Right lobe of liver (tissue), 6 donors: ENCODE data around the gene MACO1. TPM values are rescaled to one million over a fixed set of nuclear protein-coding genes. Genes with fewer than 3 reads are reported as not detected.

ENCODE experiments used
- ATAC-seq, 4 donors: fragments of 200-7000 bp; cut with Tn5 transposase; one replicate each; pipeline ENCODE4 v1.9.1; 2020; ENCODE audit warnings: mild to moderate bottlenecking in 4 of 4, moderate library complexity in 4 of 4
- DNase-seq, 3 donors: peaks; one replicate each; pipeline ENCODE4 v3.0.0-alpha.2; 2020
- H3K27ac ChIP-seq, 3 donors: fragments of 200-600 bp; one replicate each; pipeline ENCODE4 v1.8.0; 2022
- H3K27me3 ChIP-seq, 2 donors: fragments of 200-600 bp; one replicate each; pipeline ENCODE4 v1.8.0; 2022
- H3K36me3 ChIP-seq, 4 donors: fragments of 200-600 bp; sonication (generic) in 1 of 4; one replicate each; pipeline versions ENCODE4 v1.5.1 to v1.8.0; 2017 to 2022; ENCODE audit warnings: control low read depth in 1 of 4
- H3K4me1 ChIP-seq, 4 donors: fragments of 200-600 bp; sonication (generic) in 1 of 4; one replicate each; pipeline versions ENCODE4 v1.5.1 to v1.8.0; 2017 to 2022; ENCODE audit warnings: control low read depth in 1 of 4
- H3K4me3 ChIP-seq, 3 donors: fragments of 200-600 bp; one replicate each; pipeline ENCODE4 v1.8.0; 2022
- H3K9me3 ChIP-seq, 4 donors: fragments of 200-600 bp; sonication (generic) in 1 of 4; one replicate each; pipeline versions ENCODE4 v1.5.1 to v1.8.0; 2017 to 2022; ENCODE audit warnings: control low read depth in 1 of 4
- POLR2A ChIP-seq: fragments of 450-650 bp; IDR thresholded peaks from one replicate; pipeline ENCODE4 v1.6.1; 2017; ENCODE audit warnings: antibody characterized with exemption, mild to moderate bottlenecking
- WGBS: methylation state at CpG from one replicate; pipeline ENCODE4 v1.1.6; 2018; ENCODE audit warnings: low coverage, low lambda C conversion rate; ENCODE audit not compliant: insufficient coverage; ENCODE audit errors: missing lambda C conversion rate; 5-methylcytosine and 5-hydroxymethylcytosine counted together
- intact Hi-C, 2 donors: fragments of 100-400 bp; cut with DNase I; formaldehyde crosslinking; loops; one replicate each; pipeline versions ENCODE4 v1.11.2 to v1.14.1; 2022
- total RNA-seq, 6 experiments: library from RNA; depleted of rRNA in 2 of 6; stranded (reverse); fragments of >200 nt in 2 of 6; fragmentation: NEBNext Ultra II Directional in 3 of 6; extraction: Animal tissue kit (Norgen Biotek cat#: 25700) in 3 of 6; gene quantifications; one replicate each; pipeline versions ENCODE4 v1.1.0 to v1.2.4, GENCODE V29; 2016 to 2023
- TF ChIP-seq, protein P1 (sequence below), 4 donors: fragments of 200-600 bp in 3 of 4; fragments of 450-650 bp in 1 of 4; IDR thresholded peaks; one replicate each; pipeline versions ENCODE4 v1.5.1 to v1.8.0; 2016 to 2022; ENCODE audit warnings: antibody characterized with exemption in 4 of 4, mild to moderate bottlenecking in 2 of 4
- donor health status: DM: no; HTN: yes; CAD: no.
- donor health status: DM: no; HTN: no; CAD: no.
- donor health status: DM: no; HTN: no; CAD: no.
- donor health status: DM: no; HTN: yes; CAD: no.
- donor health status: DM: no; HTN: yes; CAD: no.

Gene MACO1
- total RNA-seq, 6 experiments from 2014 or later: 23.2 to 32.9 (median 27.2) TPM

DNA sequence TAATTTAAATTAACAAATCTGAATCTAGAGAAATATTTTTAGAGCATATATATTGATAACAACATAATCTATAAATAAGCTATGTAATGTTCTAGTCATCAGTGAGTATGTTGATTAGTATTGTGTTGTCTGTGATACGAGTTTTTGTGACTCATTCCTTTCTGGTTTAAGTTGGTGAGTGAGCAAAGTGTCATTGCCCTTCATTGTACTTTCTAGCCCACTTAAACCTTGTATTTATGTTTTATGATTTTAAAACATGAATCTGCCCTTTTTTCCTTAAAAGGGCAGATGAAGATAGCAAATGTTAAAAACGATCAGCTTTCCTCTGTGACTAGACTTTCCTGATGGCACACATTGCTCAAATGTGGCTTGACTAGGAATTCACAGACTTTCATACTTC, 38.5 kb downstream of the MACO1 start:
- 83% methylated on average over 1 of the region's 2 CpGs for WGBS
- H3K4me3 ChIP-seq: no peak overlapping the region
- no peak for ATAC-seq
- H3K27ac ChIP-seq: no peak overlapping the region
- H3K27me3 ChIP-seq: no peaks in the 10 kb centered on the region
- no peak for DNase-seq
- peaks cover 0 to 25% (median 0%) of the 10 kb centered on the region in 4 donors for H3K4me1 ChIP-seq
- intact Hi-C loops: no loop called here
- TF ChIP-seq POLR2A: no peak
- TF ChIP-seq, protein P1, sequence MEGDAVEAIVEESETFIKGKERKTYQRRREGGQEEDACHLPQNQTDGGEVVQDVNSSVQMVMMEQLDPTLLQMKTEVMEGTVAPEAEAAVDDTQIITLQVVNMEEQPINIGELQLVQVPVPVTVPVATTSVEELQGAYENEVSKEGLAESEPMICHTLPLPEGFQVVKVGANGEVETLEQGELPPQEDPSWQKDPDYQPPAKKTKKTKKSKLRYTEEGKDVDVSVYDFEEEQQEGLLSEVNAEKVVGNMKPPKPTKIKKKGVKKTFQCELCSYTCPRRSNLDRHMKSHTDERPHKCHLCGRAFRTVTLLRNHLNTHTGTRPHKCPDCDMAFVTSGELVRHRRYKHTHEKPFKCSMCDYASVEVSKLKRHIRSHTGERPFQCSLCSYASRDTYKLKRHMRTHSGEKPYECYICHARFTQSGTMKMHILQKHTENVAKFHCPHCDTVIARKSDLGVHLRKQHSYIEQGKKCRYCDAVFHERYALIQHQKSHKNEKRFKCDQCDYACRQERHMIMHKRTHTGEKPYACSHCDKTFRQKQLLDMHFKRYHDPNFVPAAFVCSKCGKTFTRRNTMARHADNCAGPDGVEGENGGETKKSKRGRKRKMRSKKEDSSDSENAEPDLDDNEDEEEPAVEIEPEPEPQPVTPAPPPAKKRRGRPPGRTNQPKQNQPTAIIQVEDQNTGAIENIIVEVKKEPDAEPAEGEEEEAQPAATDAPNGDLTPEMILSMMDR (IDR thresholded peaks at IDR 0.05): no peak
- no peaks in the 10 kb centered on the region for H3K36me3 ChIP-seq
- H3K9me3 ChIP-seq: no peaks in the 10 kb centered on the region

DNA sequence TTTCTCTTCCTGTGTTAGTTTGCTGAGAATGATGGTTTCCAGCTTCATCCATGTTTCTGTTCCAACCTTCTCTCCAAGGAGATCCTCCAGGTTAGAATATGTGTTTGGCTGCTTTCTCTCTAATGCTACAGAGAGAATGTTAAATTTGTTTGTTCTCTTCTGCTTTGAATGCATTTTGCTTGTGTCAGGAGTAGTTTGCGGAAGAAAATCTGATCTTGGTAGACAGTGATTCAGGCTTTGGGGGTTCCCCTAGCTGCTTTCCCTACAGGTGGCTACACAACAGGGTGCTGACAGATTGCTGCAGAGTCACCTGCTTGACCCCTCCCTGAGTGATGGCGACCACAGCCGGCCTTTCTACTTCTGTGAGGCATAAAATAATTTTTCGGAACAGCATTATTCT, 41.8 kb downstream of the MACO1 start:
- H3K9me3 ChIP-seq: no peaks in the 10 kb centered on the region
- intact Hi-C loops: no loop called here
- H3K4me1 ChIP-seq: peaks cover 0 to 29% (median 0%) of the 10 kb centered on the region in 4 donors
- H3K27ac ChIP-seq: no peak overlapping the region
- no peaks in the 10 kb centered on the region for H3K27me3 ChIP-seq
- DNase-seq: no peak
- TF ChIP-seq, protein P1 (IDR thresholded peaks at IDR 0.05): no peak
- no peak for TF ChIP-seq POLR2A
- ATAC-seq: no peak
- no peaks in the 10 kb centered on the region for H3K36me3 ChIP-seq
- WGBS: 83% methylated on average over 2 of the region's 4 CpGs
- H3K4me3 ChIP-seq: no peak overlapping the region

DNA sequence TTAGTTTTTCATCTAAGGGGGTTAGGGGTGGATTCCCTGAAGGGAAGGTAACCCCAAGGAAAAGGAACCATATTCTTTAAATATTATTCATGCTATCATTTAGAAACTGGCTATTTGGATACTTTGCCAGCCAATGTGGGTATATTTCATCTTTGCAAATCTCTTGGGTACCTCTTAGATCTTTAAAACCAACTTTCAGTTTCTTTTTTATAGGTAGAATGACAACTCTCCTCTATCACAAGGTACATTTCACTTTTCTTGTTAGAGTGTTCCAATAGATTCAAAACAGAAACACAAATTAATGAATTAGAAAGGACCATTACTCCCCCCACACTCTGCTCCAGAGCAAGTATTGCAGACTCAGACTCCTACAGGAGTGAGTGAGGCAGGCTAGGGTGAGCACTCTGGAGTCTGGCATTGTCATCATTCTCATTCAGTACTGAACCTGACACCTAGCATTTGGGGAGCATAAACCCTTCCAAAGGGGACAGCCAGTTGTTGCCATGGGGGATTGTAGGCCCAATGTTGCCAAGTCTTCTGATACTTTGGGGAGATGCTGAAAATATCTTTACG, 43.0 kb downstream of the MACO1 start:
- DNase-seq: no peak
- intact Hi-C loops: no loop called here
- H3K36me3 ChIP-seq: no peaks in the 10 kb centered on the region
- WGBS: 100% methylated on average over 1 of the region's 1 CpG
- H3K27ac ChIP-seq: no peak overlapping the region
- H3K4me3 ChIP-seq: no peak overlapping the region
- H3K27me3 ChIP-seq: no peaks in the 10 kb centered on the region
- no peak for ATAC-seq
- peaks cover 0 to 24% (median 0%) of the 10 kb centered on the region in 4 donors for H3K4me1 ChIP-seq
- no peaks in the 10 kb centered on the region for H3K9me3 ChIP-seq
- TF ChIP-seq POLR2A: no peak
- TF ChIP-seq, protein P1 (IDR thresholded peaks at IDR 0.05): no peak

GRCh38 chr1:25474439-25475047, 43.8 kb downstream of the MACO1 start:
- ATAC-seq (no peak), DNase-seq (no peak)
- intact Hi-C loops: no loop called here
- Histone ChIP-seq H3K27me3 (no peaks in the 10 kb centered on the region), H3K36me3 (no peaks in the 10 kb centered on the region), H3K4me3 (no peak overlapping the region), H3K27ac (no peak overlapping the region), H3K9me3 (no peaks in the 10 kb centered on the region), H3K4me1 (peaks cover 0 to 24% (median 0%) of the 10 kb centered on the region in 4 donors)
- 81% methylated on average over 5 of the region's 5 CpGs for WGBS
- TF ChIP-seq POLR2A: no peak
- TF ChIP-seq, protein P1 (IDR thresholded peaks at IDR 0.05): no peak
